T-helper 1 cell treated with Interleukin-12 subunit alpha and Interleukin-12 subunit beta and Interleukin-4 antibody, amounts not matched to agents 30 ng/mL and 1 ng/mL, for 36 hours (primary cell): ENCODE data around the gene BEND3. TPM values are rescaled to one million over a fixed set of nuclear protein-coding genes. Genes with fewer than 3 reads are reported as not detected.

Experiments
- intact Hi-C: fragments of 100-400 bp; cut with micrococcal nuclease; formaldehyde crosslinking; loops from one replicate; pipeline ENCODE4 v1.15.1; 2024
- total RNA-seq: library from RNA; stranded (reverse); gene quantifications from 2 replicates; pipeline ENCODE4 v1.2.3, GENCODE V29; 2022

The BEND3 gene
- total RNA-seq, 1 donor from 2014 or later = 4.0 TPM

- intact Hi-C loops = no loop called here
These were observed 67.5 kb downstream of the BEND3 start for GRCh38 chr6:107047807-107048206.

- intact Hi-C loops = no loop called here
These were observed 69.3 kb downstream of the BEND3 start for GRCh38 chr6:107045826-107046675.

GRCh38 chr6:107033126-107033525 is 82.2 kb downstream of the BEND3 start:
- intact Hi-C loops = no loop called here

- intact Hi-C loops = no loop called here
These were observed 83.3 kb downstream of the BEND3 start for GRCh38 chr6:107032051-107032450.

GRCh38 chr6:107030151-107030550 is 85.2 kb downstream of the BEND3 start:
- intact Hi-C loops = no loop called here

- intact Hi-C loops = loop anchor here (5.0 to 10.0 kb wide), 3 partner anchors 630 to 1048 kb away; partner anchors contain the start of gene OSTM1
These were observed 88.3 kb downstream of the BEND3 start for GRCh38 chr6:107026965-107027364.

- intact Hi-C loops = loop anchor here (10.0 kb wide), 1 partner anchor 1053 kb away; the partner anchor contains the start of gene OSTM1
These were observed 93.7 kb downstream of the BEND3 start for GRCh38 chr6:107021446-107022185.

GRCh38 chr6:107020239-107020638 is 95.1 kb downstream of the BEND3 start:
- intact Hi-C loops = loop anchor here (10.0 kb wide), 1 partner anchor 1055 kb away; the partner anchor contains the start of gene OSTM1

- intact Hi-C loops = loop anchor here (10.0 kb wide), 1 partner anchor 1055 kb away; the partner anchor contains the start of gene OSTM1
These were observed 95.7 kb downstream of the BEND3 start for GRCh38 chr6:107019628-107020027.

- intact Hi-C loops = no loop called here
These were observed 96.3 kb downstream of the BEND3 start for GRCh38 chr6:107019047-107019446.

Other genes starting within 250 kb of the BEND3 start
- gene CD24, start 140.8 kb downstream of the BEND3 start, total RNA-seq = 0.12 and 0.39 TPM in 2 replicates
- gene MTRES1, start 87.3 kb downstream of the BEND3 start, total RNA-seq = 17.9 TPM in 2 replicates